ENCODE measurements around the gene POLE2.
"Not testable (repeated sequence)": the region's sequence is repeated elsewhere in the genome, so short reads cannot be mapped to it uniquely, and the experiment has no call there.

POLE2 gene

GRCh38 chr14:49710993-49711392 is 23.0 kb upstream of the POLE2 start (continued):
- 0 out of 2 replicates have a peak, but pooled peaks have one; percentile 30 for TF ChIP-seq ZBTB11 (tag by site-specific recombination; conservative IDR thresholded peaks at IDR 0.05; ENCODE audit: low read depth)
- TF ChIP-seq REST (tag by site-specific recombination; IDR thresholded peaks at IDR 0.05), result 0 out of 2 replicates have a peak, but pooled peaks have one; percentile 19
- TF ChIP-seq ZNF202 (tag by site-specific recombination; IDR thresholded peaks at IDR 0.05; ENCODE audit: borderline replicate concordance), result peak; percentile 60; the same call in 1 of the 2 replicates
- 0 out of 2 replicates have a peak, but pooled peaks have one; percentile 16 for TF ChIP-seq ZNF555 (tag by site-specific recombination; conservative IDR thresholded peaks at IDR 0.05)
- TF ChIP-seq RBAK (tag by site-specific recombination; IDR thresholded peaks at IDR 0.05), result peak; percentile 56; the same call in 1 of the 2 replicates

- H3K4me3 ChIP-seq (ENCODE audit: low read depth, low read length); CTCF ChIA-PET; H3K36me3 ChIP-seq (ENCODE audit: control insufficient read depth in 2 of 2, insufficient read depth in 1 of 2, low read length in 2 of 2); POLR2A ChIA-PET; H3K27ac ChIP-seq (ENCODE audit: extremely low read depth, low read depth, low read length); H3K4me1 ChIP-seq (ENCODE audit: control insufficient read depth, insufficient read depth, low read length); H3K9me3 ChIP-seq (ENCODE audit: control insufficient read depth, insufficient read depth, low read depth, low read length): not testable (repeated sequence)
Measured at GRCh38 chr14:49704471-49704870, 16.5 kb upstream of the POLE2 start.

- Histone ChIP-seq H3K9me3 (ENCODE audit: control insufficient read depth, insufficient read depth, low read depth, low read length) (no peaks in the 10 kb centered on the region; the same call in 1 of the 2 replicates), H3K4me3 (ENCODE audit: low read depth, low read length) (no peak overlapping the region), H3K4me1 (ENCODE audit: control insufficient read depth, insufficient read depth, low read length) (no peaks in the 10 kb centered on the region), H3K27ac (ENCODE audit: extremely low read depth, low read depth, low read length) (no peak overlapping the region), H3K36me3 (ENCODE audit: control insufficient read depth in 2 of 2, insufficient read depth in 1 of 2, low read length in 2 of 2) (no peaks in the 10 kb centered on the region; a peak in 1 of 3 replicates)
- TF ChIP-seq ZNF175 (tag by site-specific recombination; IDR thresholded peaks at IDR 0.05), result no peak
- no peak for TF ChIP-seq ZSCAN5A (tag by site-specific recombination; IDR thresholded peaks at IDR 0.05)
- no peak for TF ChIP-seq ZNF280D (tag by site-specific recombination; IDR thresholded peaks at IDR 0.05)
- no peak for TF ChIP-seq ZNF155 (tag by site-specific recombination; IDR thresholded peaks at IDR 0.05)
- TF ChIP-seq ZBTB20 (tag by site-specific recombination; IDR thresholded peaks at IDR 0.05), result no peak
- TF ChIP-seq KLF9 (tag by site-specific recombination; IDR thresholded peaks at IDR 0.05; ENCODE audit: low read depth), result no peak
- TF ChIP-seq KLF10 (tag by site-specific recombination; IDR thresholded peaks at IDR 0.05), result no peak
- TF ChIP-seq ZNF558 (tag by site-specific recombination; IDR thresholded peaks at IDR 0.05), result no peak
- TF ChIP-seq ZBTB48 (tag by site-specific recombination; IDR thresholded peaks at IDR 0.05), result no peak
- TF ChIP-seq ZNF18 (tag by site-specific recombination; IDR thresholded peaks at IDR 0.05), result no peak
- no peak for TF ChIP-seq TCF7L2 (IDR thresholded peaks at IDR 0.05; ENCODE audit: borderline replicate concordance, low read depth, low read length)
- TF ChIP-seq HOXC10 (CRISPR knock-in tag; IDR thresholded peaks at IDR 0.05), result no peak
- no peak for TF ChIP-seq ZSCAN18 (tag by site-specific recombination; IDR thresholded peaks at IDR 0.05)
- ChIA-PET POLR2A (no interaction called here), CTCF (no interaction called here)
Measured at GRCh38 chr14:49703965-49704364, 16.0 kb upstream of the POLE2 start.

Measured in HEK293 (cell line).